HFF-Myc (cell line): ENCODE results near the gene PARP8.
A peak's percentile ranks its signal among the peaks of the same experiment; 100 is the strongest.
"Not testable (repeated sequence)": the region's sequence is repeated elsewhere in the genome, so short reads cannot be mapped to it uniquely, and the experiment has no call there.

ENCODE experiments used
- DNase-seq: peaks from one replicate; pipeline ENCODE4 v3.0.0-alpha.2; 2011; ENCODE audit warnings: low read depth; ENCODE audit errors: extremely low read depth
- H3K4me3 ChIP-seq: replicated peaks from 2 replicates; pipeline ENCODE4 v1.5.1; 2011; ENCODE audit warnings: low read depth, mild to moderate bottlenecking, control low read depth, low read length
- TF ChIP-seq, protein P1 (sequence below): IDR thresholded peaks from 2 replicates; pipeline ENCODE4 v1.5.1; 2012; ENCODE audit warnings: mild to moderate bottlenecking, low read depth, low read length, control low read depth; ENCODE audit errors: missing control alignments

Gene PARP8, protein sequence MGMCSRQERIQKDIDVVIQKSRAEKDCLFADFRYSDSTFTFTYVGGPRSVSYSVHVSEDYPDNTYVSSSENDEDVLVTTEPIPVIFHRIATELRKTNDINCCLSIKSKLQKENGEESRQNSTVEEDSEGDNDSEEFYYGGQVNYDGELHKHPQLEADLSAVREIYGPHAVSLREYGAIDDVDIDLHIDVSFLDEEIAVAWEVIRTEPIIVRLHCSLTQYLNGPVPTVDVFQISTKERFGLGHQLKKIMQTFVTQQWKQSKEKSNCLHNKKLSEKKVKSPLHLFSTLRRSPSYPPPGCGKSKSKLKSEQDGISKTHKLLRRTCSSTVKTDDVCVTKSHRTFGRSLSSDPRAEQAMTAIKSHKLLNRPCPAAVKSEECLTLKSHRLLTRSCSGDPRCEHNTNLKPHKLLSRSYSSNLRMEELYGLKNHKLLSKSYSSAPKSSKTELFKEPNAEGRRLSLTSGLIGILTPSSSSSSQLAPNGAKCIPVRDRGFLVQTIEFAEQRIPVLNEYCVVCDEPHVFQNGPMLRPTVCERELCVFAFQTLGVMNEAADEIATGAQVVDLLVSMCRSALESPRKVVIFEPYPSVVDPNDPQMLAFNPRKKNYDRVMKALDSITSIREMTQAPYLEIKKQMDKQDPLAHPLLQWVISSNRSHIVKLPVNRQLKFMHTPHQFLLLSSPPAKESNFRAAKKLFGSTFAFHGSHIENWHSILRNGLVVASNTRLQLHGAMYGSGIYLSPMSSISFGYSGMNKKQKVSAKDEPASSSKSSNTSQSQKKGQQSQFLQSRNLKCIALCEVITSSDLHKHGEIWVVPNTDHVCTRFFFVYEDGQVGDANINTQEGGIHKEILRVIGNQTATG

DNA sequence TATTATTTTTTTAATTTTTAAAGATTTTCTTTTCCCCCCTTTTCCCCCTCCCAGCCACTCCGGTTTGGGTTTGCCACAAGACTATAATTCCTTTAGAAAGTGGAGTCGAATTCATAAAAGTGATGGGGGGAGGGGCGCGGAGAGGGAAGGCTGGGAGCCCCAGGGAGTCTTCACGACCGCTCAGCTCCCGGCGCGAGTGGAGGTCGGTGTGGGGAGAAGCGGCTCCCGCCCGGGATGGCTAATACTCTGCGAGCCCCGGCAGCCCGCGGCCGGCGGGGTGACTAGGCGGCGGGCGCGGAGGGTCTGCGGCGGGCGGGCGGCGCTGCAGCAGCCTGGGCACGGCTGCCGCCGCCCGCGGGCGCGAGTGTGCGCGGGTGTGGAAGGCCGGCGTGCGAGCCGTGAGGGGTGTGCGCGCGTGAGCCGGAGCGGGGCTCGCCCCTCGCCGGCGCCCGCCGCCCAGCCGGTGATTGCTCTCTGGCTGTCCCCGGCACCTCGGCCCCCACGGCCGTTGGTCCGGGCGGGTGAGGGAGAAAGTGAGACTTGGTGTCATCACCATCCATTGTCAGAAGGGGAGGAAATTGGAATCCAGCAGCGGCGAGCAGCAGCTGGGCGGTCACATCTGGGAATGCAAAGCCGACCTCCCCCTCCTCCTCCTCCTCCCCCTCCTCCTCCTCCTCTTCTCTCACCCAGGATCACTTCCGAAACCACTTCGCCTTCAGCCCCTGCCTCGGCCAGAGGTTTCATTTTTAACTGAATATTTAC, at the start of gene PARP8:
Gene PARP8, plus strand, starts transcription at position 377 of the 762 bp plus-strand sequence. CDS start 459 bp downstream, outside the sequence.
- peak within 1 kb of the TSS; percentile 86 for H3K4me3 ChIP-seq
- no peak for DNase-seq
- TF ChIP-seq, protein P1, sequence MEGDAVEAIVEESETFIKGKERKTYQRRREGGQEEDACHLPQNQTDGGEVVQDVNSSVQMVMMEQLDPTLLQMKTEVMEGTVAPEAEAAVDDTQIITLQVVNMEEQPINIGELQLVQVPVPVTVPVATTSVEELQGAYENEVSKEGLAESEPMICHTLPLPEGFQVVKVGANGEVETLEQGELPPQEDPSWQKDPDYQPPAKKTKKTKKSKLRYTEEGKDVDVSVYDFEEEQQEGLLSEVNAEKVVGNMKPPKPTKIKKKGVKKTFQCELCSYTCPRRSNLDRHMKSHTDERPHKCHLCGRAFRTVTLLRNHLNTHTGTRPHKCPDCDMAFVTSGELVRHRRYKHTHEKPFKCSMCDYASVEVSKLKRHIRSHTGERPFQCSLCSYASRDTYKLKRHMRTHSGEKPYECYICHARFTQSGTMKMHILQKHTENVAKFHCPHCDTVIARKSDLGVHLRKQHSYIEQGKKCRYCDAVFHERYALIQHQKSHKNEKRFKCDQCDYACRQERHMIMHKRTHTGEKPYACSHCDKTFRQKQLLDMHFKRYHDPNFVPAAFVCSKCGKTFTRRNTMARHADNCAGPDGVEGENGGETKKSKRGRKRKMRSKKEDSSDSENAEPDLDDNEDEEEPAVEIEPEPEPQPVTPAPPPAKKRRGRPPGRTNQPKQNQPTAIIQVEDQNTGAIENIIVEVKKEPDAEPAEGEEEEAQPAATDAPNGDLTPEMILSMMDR, result no peak

DNA sequence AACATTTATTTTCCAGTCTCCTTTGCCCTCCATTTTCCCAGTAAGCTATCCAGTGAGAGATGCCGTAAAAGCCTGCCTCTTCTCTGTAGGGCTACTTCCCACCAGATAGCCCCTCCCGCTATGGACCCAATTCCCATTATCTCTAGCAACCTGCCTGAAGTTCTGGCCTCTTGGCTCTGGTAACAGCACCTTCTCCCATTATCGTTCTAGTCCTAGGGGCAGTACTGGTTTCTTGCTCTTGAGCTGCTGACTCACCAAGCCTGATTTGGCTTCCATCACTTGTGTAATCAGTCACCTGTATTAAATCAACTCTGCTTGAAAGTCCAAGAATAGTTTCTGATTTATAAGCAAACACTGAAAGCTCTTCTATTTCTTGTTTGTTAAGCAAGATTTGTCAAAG, 42.8 kb upstream of the PARP8 start:
- TF ChIP-seq, protein P1, result no peak
- H3K4me3 ChIP-seq, result no peak overlapping the region
- DNase-seq, result no peak

DNA sequence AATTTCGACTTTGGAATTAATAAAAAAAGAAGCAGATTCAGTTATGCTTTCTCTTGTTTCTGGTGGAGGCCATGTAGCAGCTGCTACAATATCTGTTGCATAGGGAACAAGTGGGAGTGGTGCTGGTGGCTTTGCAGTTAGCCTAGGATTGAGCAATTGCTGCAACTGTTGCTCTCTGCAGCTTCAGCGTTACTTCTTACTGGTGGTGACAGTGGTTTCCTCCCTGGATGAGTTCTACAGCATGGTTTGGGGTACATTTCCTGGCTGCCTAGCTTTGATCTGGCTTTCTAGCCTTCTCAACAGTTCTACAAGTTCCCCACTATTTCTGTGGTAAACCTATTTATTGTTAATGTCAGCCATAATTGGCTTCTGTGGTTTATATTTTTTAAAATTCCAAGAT, 31.6 kb upstream of the PARP8 start:
- H3K4me3 ChIP-seq, DNase-seq: not testable (repeated sequence)

DNA sequence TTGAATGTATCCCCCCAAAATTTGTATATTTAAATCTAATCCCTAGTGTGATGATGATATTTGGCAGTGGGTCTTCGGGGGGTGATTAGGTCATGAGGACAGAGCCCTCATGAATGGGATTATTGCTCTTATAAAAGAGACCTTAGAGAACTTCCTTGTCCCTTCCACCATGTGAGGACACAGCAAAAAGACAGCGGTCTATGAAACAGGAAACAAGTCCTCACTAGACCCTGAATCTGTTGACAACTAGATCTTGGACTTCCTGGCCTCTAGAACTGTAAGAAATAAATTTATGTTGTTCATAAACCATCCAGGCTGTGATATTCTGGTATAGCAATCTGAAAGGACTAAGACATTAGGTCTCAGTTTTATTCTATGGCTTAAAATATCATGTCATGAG, 28.9 kb upstream of the PARP8 start:
- H3K4me3 ChIP-seq, DNase-seq: not testable (repeated sequence)

DNA sequence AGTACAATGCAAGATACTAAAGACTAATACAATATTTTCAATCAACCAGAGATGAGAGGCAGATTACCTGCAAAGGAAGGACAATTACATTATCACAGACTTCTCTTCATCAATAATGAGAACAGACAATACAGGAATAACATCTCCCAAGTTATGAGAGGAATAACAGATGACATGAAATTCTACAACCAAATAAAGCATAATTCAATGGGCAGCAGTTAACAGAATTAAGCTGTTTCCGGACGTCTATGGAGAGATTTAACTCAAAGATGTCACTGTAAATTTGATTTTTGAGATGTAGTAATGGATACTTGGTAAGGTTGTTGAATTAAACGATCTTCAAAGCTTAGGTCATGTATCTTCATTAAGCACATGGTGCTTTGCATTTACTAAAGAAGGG, 19.8 kb upstream of the PARP8 start:
- TF ChIP-seq, protein P1, result no peak
- H3K4me3 ChIP-seq, result no peak overlapping the region
- DNase-seq, result no peak

DNA sequence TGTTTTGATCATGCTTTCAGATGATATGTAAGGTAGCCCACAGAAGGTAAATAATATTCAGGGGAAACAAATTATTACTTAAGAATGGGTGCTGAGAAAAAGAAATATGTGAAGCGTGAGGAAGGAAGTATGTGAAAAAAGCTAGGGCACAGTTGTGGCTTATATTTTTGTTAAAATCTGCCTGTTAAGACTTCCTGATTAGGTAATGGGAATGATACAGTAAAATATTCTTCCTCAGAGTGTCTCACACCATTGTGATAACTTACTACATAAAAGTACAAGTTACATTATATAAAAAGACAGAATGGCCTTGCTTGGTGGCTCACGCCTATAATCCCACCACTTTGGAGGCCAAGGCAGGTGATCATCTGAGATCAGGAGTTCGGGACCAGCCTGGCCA, 18.7 kb upstream of the PARP8 start:
- no peak for DNase-seq
- H3K4me3 ChIP-seq, result no peak overlapping the region
- TF ChIP-seq, protein P1, result no peak

DNA sequence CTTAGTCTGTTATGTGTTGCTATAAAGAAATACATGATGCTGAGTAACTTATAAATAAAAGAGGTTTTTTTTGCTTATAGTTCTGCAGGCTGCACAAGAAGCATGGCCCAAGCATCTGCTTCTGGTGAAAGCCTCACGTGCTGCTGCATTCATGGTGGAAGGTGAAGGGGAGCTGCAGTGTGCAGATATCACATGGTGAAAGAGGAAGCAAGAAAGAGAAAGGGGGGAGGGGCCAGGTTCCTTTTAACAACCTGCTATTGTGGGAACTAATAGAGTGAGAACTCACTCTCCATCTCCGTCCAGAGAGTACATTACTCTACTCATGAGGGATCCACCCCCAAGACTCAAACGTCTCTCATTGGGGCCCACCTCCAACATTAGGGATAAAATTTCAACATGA, 12.5 kb upstream of the PARP8 start:
- no peak overlapping the region for H3K4me3 ChIP-seq
- TF ChIP-seq, protein P1, result no peak
- DNase-seq, result no peak
